Anterior cingulate cortex (tissue), 58 donors: ENCODE data around the gene CRTC3.
"Not testable (repeated sequence)": the region's sequence is repeated elsewhere in the genome, so short reads cannot be mapped to it uniquely, and the experiment has no call there.

Experiments used
- DNase-seq, 58 donors: peaks; one replicate each; lab custom pipeline; 2025; lab: John Stamatoyannopoulos, UW

CRTC3 gene

GRCh38 chr15:90617668-90618097, 88.0 kb downstream of the CRTC3 start:
- peak in 5 of 58 donors; percentile 11 to 54 (median 28) for DNase-seq

- DNase-seq, result no peak
Measured at GRCh38 chr15:90618330-90619125, 88.8 kb downstream of the CRTC3 start.

GRCh38 chr15:90619468-90619867, 89.7 kb downstream of the CRTC3 start:
- no peak for DNase-seq

- no peak for DNase-seq
Measured at GRCh38 chr15:90619939-90620338, 90.2 kb downstream of the CRTC3 start.

GRCh38 chr15:90620379-90621067, 90.8 kb downstream of the CRTC3 start:
- DNase-seq, result no peak

- DNase-seq, result no peak
Measured at GRCh38 chr15:90623854-90624253, 94.1 kb downstream of the CRTC3 start.

- DNase-seq, result no peak
Measured at GRCh38 chr15:90624278-90624981, 94.7 kb downstream of the CRTC3 start.

- no peak for DNase-seq
Measured at GRCh38 chr15:90625037-90625436, 95.3 kb downstream of the CRTC3 start.

GRCh38 chr15:90629217-90629616, 99.5 kb downstream of the CRTC3 start:
- peak in 3 of 58 donors; percentile 7 to 34 (median 24) for DNase-seq

- DNase-seq, result no peak
Measured at GRCh38 chr15:90633360-90633759, 103.6 kb downstream of the CRTC3 start.

GRCh38 chr15:90636993-90637392, 107.3 kb downstream of the CRTC3 start:
- not testable (repeated sequence) for DNase-seq

- peak in 12 of 58 donors; percentile 13 to 53 (median 22) for DNase-seq
Measured at GRCh38 chr15:90637693-90638092, 108.0 kb downstream of the CRTC3 start.

GRCh38 chr15:90638201-90638691, 108.5 kb downstream of the CRTC3 start:
- DNase-seq, result no peak

GRCh38 chr15:90638963-90639362, 109.2 kb downstream of the CRTC3 start:
- DNase-seq, result no peak

- no peak for DNase-seq
Measured at GRCh38 chr15:90640862-90641261, 111.1 kb downstream of the CRTC3 start.

GRCh38 chr15:90641581-90642463, 112.1 kb downstream of the CRTC3 start:
- no peak for DNase-seq

GRCh38 chr15:90642464-90643300, 113.0 kb downstream of the CRTC3 start:
- DNase-seq, result no peak

GRCh38 chr15:90643301-90643632, 113.5 kb downstream of the CRTC3 start:
- DNase-seq, result no peak

GRCh38 chr15:90644526-90644925, 114.8 kb downstream of the CRTC3 start:
- no peak for DNase-seq
